Fibroblast of lung (primary cell): ENCODE data around the gene TNNT3.

Experiments used
- EZH2 ChIP-seq: IDR thresholded peaks from 2 replicates; pipeline ENCODE4 v1.5.1; 2012; ENCODE audit warnings: low read length, control low read depth, mild to moderate bottlenecking; ENCODE audit errors: missing control alignments
- TF ChIP-seq, protein P1 (sequence below), 2 donors: IDR thresholded peaks in 1 of 2; conservative IDR thresholded peaks in 1 of 2; 1 replicate in 1 of 2; 2 replicates in 1 of 2; pipeline ENCODE4 v1.5.1; 2011 to 2012; ENCODE audit warnings: low read length in 2 of 2, control low read depth in 1 of 2, inconsistent platforms in 1 of 2, low read depth in 1 of 2, mild to moderate bottlenecking in 1 of 2

DNA sequence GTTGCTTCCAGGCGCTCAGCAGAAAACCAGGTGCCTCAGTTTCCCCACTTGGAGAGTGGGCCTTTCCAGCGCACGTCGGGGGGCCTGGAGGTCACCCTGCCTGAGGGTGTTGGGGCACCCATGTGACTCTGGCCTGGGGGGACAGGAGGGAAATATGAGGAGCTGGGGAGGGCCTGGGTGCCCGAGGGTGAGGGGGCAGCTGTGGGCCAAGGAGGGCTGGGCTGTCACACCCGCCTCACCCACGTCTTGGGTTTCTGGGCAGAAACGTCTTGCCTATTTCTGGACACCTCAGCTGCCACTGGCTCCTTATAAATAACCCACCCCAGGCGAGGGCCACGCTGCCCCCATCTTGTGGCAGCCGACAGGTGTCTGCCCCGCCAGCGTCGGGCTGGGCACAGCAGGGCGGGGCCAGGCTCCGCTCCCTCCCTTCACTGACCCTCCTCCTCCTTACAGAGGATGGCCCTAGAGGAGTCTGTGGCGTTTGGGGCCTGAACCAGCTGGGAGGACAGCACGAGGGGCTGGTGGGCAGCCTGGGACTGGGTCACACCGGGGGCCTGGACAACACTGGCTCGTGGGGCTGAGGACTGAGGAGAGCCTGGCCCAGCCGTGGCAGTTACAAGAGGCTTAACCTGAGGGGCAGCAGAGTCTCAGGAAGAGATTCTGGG lies 1.5 kb downstream of the TNNT3 start:
- TF ChIP-seq, protein P1, sequence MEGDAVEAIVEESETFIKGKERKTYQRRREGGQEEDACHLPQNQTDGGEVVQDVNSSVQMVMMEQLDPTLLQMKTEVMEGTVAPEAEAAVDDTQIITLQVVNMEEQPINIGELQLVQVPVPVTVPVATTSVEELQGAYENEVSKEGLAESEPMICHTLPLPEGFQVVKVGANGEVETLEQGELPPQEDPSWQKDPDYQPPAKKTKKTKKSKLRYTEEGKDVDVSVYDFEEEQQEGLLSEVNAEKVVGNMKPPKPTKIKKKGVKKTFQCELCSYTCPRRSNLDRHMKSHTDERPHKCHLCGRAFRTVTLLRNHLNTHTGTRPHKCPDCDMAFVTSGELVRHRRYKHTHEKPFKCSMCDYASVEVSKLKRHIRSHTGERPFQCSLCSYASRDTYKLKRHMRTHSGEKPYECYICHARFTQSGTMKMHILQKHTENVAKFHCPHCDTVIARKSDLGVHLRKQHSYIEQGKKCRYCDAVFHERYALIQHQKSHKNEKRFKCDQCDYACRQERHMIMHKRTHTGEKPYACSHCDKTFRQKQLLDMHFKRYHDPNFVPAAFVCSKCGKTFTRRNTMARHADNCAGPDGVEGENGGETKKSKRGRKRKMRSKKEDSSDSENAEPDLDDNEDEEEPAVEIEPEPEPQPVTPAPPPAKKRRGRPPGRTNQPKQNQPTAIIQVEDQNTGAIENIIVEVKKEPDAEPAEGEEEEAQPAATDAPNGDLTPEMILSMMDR (conservative IDR thresholded peaks at IDR 0.05 in 1 of 2, IDR thresholded peaks at IDR 0.05 in 1 of 2; ENCODE audit: low read depth in 1 of 2, low read length in 2 of 2): no peak
- no peak for TF ChIP-seq EZH2
